HEK293 (cell line): ENCODE results near the gene PLD5.

Source experiments
- CTCF ChIA-PET: fragments of 350-600 bp; formaldehyde crosslinking; extraction: SDS; loops from one replicate; lab custom pipeline; 2021; ENCODE audit warnings: antibody characterized with exemption; lab: Yijun Ruan, JAX
- POLR2A ChIA-PET: fragments of 300-600 bp; formaldehyde crosslinking; extraction: SDS; loops from one replicate; lab custom pipeline; 2020; ENCODE audit warnings: antibody characterized with exemption, inconsistent platforms; lab: Yijun Ruan, JAX
- H3K27ac ChIP-seq: fragments of 200-500 bp; sonication (Bioruptor generic); 2 replicates; pipeline ENCODE4 v1.5.1; 2014; ENCODE audit warnings: low read depth, low read length, control low read depth, inconsistent platforms; ENCODE audit errors: extremely low read depth
- H3K36me3 ChIP-seq, 2 experiments: fragments of 200-500 bp in 1 of 2; sonication (Bioruptor generic) in 1 of 2; 1 replicate in 1 of 2; 2 replicates in 1 of 2; pipeline ENCODE4 v1.5.1; 2014 to 2017; ENCODE audit warnings: inconsistent platforms in 2 of 2, low read length in 2 of 2; ENCODE audit not compliant: control insufficient read depth in 2 of 2, insufficient read depth in 1 of 2
- H3K4me1 ChIP-seq: fragments of 200-500 bp; sonication (Bioruptor generic); 2 replicates; pipeline ENCODE4 v1.5.1; 2014; ENCODE audit warnings: mild to moderate bottlenecking, low read length, inconsistent platforms; ENCODE audit not compliant: control insufficient read depth, insufficient read depth
- H3K4me3 ChIP-seq: 2 replicates; pipeline ENCODE4 v1.5.1; 2011; ENCODE audit warnings: low read depth, mild to moderate bottlenecking, control low read depth, low read length, moderate library complexity
- H3K9me3 ChIP-seq: fragments of 200-500 bp; sonication (Bioruptor generic); 2 replicates; pipeline ENCODE4 v1.5.1; 2014; ENCODE audit warnings: low read depth, low read length, inconsistent platforms; ENCODE audit not compliant: control insufficient read depth, insufficient read depth
- KLF16 ChIP-seq: fragments of 450-650 bp; formaldehyde crosslinking; IDR thresholded peaks from 2 replicates; pipeline ENCODE4 v1.5.1; 2017; ENCODE audit warnings: missing biosample characterization, missing genetic modification characterization
- KLF9 ChIP-seq: fragments of 450-650 bp; formaldehyde crosslinking; IDR thresholded peaks from 2 replicates; pipeline ENCODE4 v1.5.1; 2016; ENCODE audit warnings: missing biosample characterization, missing genetic modification characterization, low read depth
- MEIS1 ChIP-seq: sonication (generic); formaldehyde crosslinking; IDR thresholded peaks from 2 replicates; pipeline ENCODE4 v1.8.1; 2022; ENCODE audit warnings: missing genetic modification reagents, mild to moderate bottlenecking, borderline replicate concordance
- OSR2 ChIP-seq: fragments of 450-650 bp; formaldehyde crosslinking; IDR thresholded peaks from 2 replicates; pipeline ENCODE4 v1.5.1; 2016; ENCODE audit warnings: missing biosample characterization, missing genetic modification characterization
- PRDM10 ChIP-seq: fragments of 450-650 bp; formaldehyde crosslinking; IDR thresholded peaks from 2 replicates; pipeline ENCODE4 v1.5.1; 2016; ENCODE audit warnings: missing biosample characterization, missing genetic modification characterization
- TRIM28 ChIP-seq: IDR thresholded peaks from 2 replicates; pipeline ENCODE4 v1.6.1; 2011; ENCODE audit warnings: low read length, control low read depth, borderline replicate concordance
- ZBTB21 ChIP-seq: fragments of 450-650 bp; formaldehyde crosslinking; IDR thresholded peaks from 2 replicates; pipeline ENCODE4 v1.5.1; 2017; ENCODE audit warnings: missing biosample characterization, missing genetic modification characterization
- ZBTB7A ChIP-seq: fragments of 450-650 bp; formaldehyde crosslinking; IDR thresholded peaks from 2 replicates; pipeline ENCODE4 v1.5.1; 2016; ENCODE audit warnings: low read depth, missing biosample characterization, missing genetic modification characterization
- ZBTB8A ChIP-seq: fragments of 450-650 bp; formaldehyde crosslinking; IDR thresholded peaks from 2 replicates; pipeline ENCODE4 v1.5.1; 2016; ENCODE audit warnings: missing biosample characterization, missing genetic modification characterization
- ZFHX2 ChIP-seq: fragments of 450-650 bp; formaldehyde crosslinking; conservative IDR thresholded peaks from 2 replicates; pipeline ENCODE4 v1.5.1; 2016; ENCODE audit warnings: missing biosample characterization, missing genetic modification characterization
- ZNF169 ChIP-seq: fragments of 450-650 bp; formaldehyde crosslinking; IDR thresholded peaks from 2 replicates; pipeline ENCODE4 v1.5.1; 2016; ENCODE audit warnings: missing biosample characterization, missing genetic modification characterization
- ZNF202 ChIP-seq: fragments of 450-650 bp; formaldehyde crosslinking; IDR thresholded peaks from 2 replicates; pipeline ENCODE4 v1.5.1; 2016; ENCODE audit warnings: missing biosample characterization, missing genetic modification characterization, borderline replicate concordance
- ZNF221 ChIP-seq: fragments of 450-650 bp; formaldehyde crosslinking; IDR thresholded peaks from 2 replicates; pipeline ENCODE4 v1.5.1; 2017; ENCODE audit warnings: missing biosample characterization, missing genetic modification characterization, borderline replicate concordance
- ZNF302 ChIP-seq: fragments of 450-650 bp; formaldehyde crosslinking; IDR thresholded peaks from 2 replicates; pipeline ENCODE4 v1.5.1; 2016; ENCODE audit warnings: missing biosample characterization, missing genetic modification characterization, low read depth
- ZNF350 ChIP-seq: fragments of 450-650 bp; formaldehyde crosslinking; IDR thresholded peaks from 2 replicates; pipeline ENCODE4 v1.5.0; 2017; ENCODE audit warnings: missing biosample characterization, mild to moderate bottlenecking, missing genetic modification characterization
- ZNF48 ChIP-seq: fragments of 450-650 bp; formaldehyde crosslinking; IDR thresholded peaks from 2 replicates; pipeline ENCODE4 v1.5.1; 2016; ENCODE audit warnings: missing biosample characterization, missing genetic modification characterization
- ZNF548 ChIP-seq: fragments of 450-650 bp; formaldehyde crosslinking; IDR thresholded peaks from 2 replicates; pipeline ENCODE4 v1.5.1; 2016; ENCODE audit warnings: missing biosample characterization, missing genetic modification characterization
- ZNF555 ChIP-seq: fragments of 450-650 bp; formaldehyde crosslinking; conservative IDR thresholded peaks from 2 replicates; pipeline ENCODE4 v1.5.1; 2017; ENCODE audit warnings: missing biosample characterization, mild to moderate bottlenecking, missing genetic modification characterization, inconsistent platforms
- ZNF580 ChIP-seq: fragments of 450-650 bp; formaldehyde crosslinking; IDR thresholded peaks from 2 replicates; pipeline ENCODE4 v1.5.1; 2016; ENCODE audit warnings: missing biosample characterization, missing genetic modification characterization
- ZNF610 ChIP-seq: fragments of 450-650 bp; formaldehyde crosslinking; IDR thresholded peaks from 2 replicates; pipeline ENCODE4 v1.5.1; 2016; ENCODE audit warnings: missing biosample characterization, missing genetic modification characterization, borderline replicate concordance
- ZNF654 ChIP-seq: fragments of 450-650 bp; formaldehyde crosslinking; IDR thresholded peaks from 2 replicates; pipeline ENCODE4 v1.5.1; 2016; ENCODE audit warnings: low read depth, missing biosample characterization, missing genetic modification characterization
- ZNF707 ChIP-seq: fragments of 450-650 bp; formaldehyde crosslinking; IDR thresholded peaks from 2 replicates; pipeline ENCODE4 v1.5.1; 2016; ENCODE audit warnings: missing biosample characterization, missing genetic modification characterization
- ZNF76 ChIP-seq: fragments of 450-650 bp; formaldehyde crosslinking; IDR thresholded peaks from 2 replicates; pipeline ENCODE4; 2016; ENCODE audit warnings: low read depth, missing biosample characterization, missing genetic modification characterization, borderline replicate concordance
- ZNF785 ChIP-seq: fragments of 450-650 bp; formaldehyde crosslinking; IDR thresholded peaks from 2 replicates; pipeline ENCODE4 v1.5.1; 2016; ENCODE audit warnings: missing biosample characterization, missing genetic modification characterization

The PLD5 gene

GRCh38 chr1:242477944-242478343 is 46.6 kb downstream of the PLD5 start:
- TF ChIP-seq PRDM10 (tag by site-specific recombination) (no peak), ZBTB21 (tag by site-specific recombination) (no peak), ZNF555 (tag by site-specific recombination) (no peak), ZNF48 (tag by site-specific recombination) (no peak), ZNF785 (tag by site-specific recombination) (no peak), KLF16 (no peak)
- no peak overlapping the region for H3K27ac ChIP-seq
- POLR2A ChIA-PET = no interaction called here
- no peaks in the 10 kb centered on the region for H3K9me3 ChIP-seq
- no peak overlapping the region for H3K4me3 ChIP-seq
- H3K36me3 ChIP-seq = no peaks in the 10 kb centered on the region
- H3K4me1 ChIP-seq = no peaks in the 10 kb centered on the region
- CTCF ChIA-PET = interaction anchor here (0.6 to 0.7 kb wide), 2 partner anchors 26 to 246 kb away, joined by 3 read pairs; no protein-coding TSS in a partner anchor

GRCh38 chr1:242470774-242471173 is 53.7 kb downstream of the PLD5 start:
- Histone ChIP-seq H3K4me3 (no peak overlapping the region), H3K4me1 (no peaks in the 10 kb centered on the region), H3K36me3 (no peaks in the 10 kb centered on the region), H3K9me3 (no peaks in the 10 kb centered on the region), H3K27ac (no peak overlapping the region)
- TF ChIP-seq ZNF221 (tag by site-specific recombination) (no peak), ZNF654 (no peak), OSR2 (tag by site-specific recombination) (no peak), ZNF707 (no peak), ZNF350 (tag by site-specific recombination) (no peak), ZNF580 (tag by site-specific recombination) (no peak), ZNF610 (tag by site-specific recombination) (no peak), TRIM28 (no peak), ZBTB8A (tag by site-specific recombination) (no peak), KLF9 (tag by site-specific recombination) (no peak), ZNF202 (no peak), ZFHX2 (tag by site-specific recombination) (no peak), ZNF302 (no peak), MEIS1 (no peak), ZBTB7A (no peak), ZNF548 (tag by site-specific recombination) (no peak), ZNF76 (tag by site-specific recombination) (no peak), ZNF169 (no peak)
- ChIA-PET POLR2A (no interaction called here), CTCF (interaction anchor here (0.9 to 1.0 kb wide), 2 partner anchors 15 to 856 kb away, joined by 3 to 6 read pairs; no protein-coding TSS in a partner anchor)
